HepG2 (cell line): ENCODE measurements around the gene CST11. TPM values are rescaled to one million over a fixed set of nuclear protein-coding genes. Genes with fewer than 3 reads are reported as not detected.

ENCODE experiments used
- ATAC-seq: fragments of 200-7000 bp; cut with Tn5 transposase; 3 replicates; pipeline ENCODE4 v1.9.1; 2020; ENCODE audit warnings: mild to moderate bottlenecking, moderate library complexity
- BruUV-seq: library from RNA; stranded (reverse); fragments of 400-500 nt; replicated peaks from 2 replicates; lab custom pipeline; 2021; lab: Mats Ljungman, UMichigan
- CTCF ChIA-PET: fragments of 300-600 bp; formaldehyde crosslinking; extraction: SDS; loops from one replicate; lab custom pipeline; 2021; ENCODE audit warnings: low total read pairs, inconsistent platforms, low intra/inter-chr PET ratio; lab: Yijun Ruan, JAX
- POLR2A ChIA-PET: fragments of 350-600 bp; sonication (Branson Sonifier 250); formaldehyde crosslinking; loops from one replicate; lab custom pipeline; 2020; ENCODE audit warnings: antibody characterized with exemption, inconsistent platforms; lab: Yijun Ruan, JAX
- DNase-seq: peaks from one replicate; pipeline ENCODE4 v3.0.0-alpha.2; 2015; ENCODE audit warnings: low spot score
- FAIRE-seq: peaks from 3 replicates; lab custom pipeline; 2011; peaks lifted over from hg19 to GRCh38; lab: Jason Lieb, UNC
- H2AFZ ChIP-seq: one replicate; pipeline ENCODE4 v1.6.1; 2011; ENCODE audit warnings: low read length, inconsistent platforms
- H3K27ac ChIP-seq: fragments of 300-600 bp; 3 replicates; pipeline ENCODE4 v1.8.0; 2011; ENCODE audit warnings: mixed run types, mild to moderate bottlenecking, mixed read lengths, low read length, inconsistent platforms; ENCODE audit not compliant: insufficient read depth; ENCODE audit errors: extremely low read length
- H3K27me3 ChIP-seq, 2 experiments: fragments of 200-600 bp in 1 of 2; 2 replicates in 1 of 2; 3 replicates in 1 of 2; pipeline versions ENCODE4 v1.6.0 to v1.8.0; 2011; ENCODE audit warnings: low read length in 2 of 2, mild to moderate bottlenecking in 2 of 2, moderate library complexity in 2 of 2, inconsistent platforms in 1 of 2; ENCODE audit not compliant: insufficient read depth in 2 of 2, control insufficient read depth in 1 of 2
- H3K36me3 ChIP-seq, 2 experiments: fragments of 200-600 bp in 1 of 2; replicated peaks in 1 of 2; 2 replicates in 1 of 2; 3 replicates in 1 of 2; pipeline versions ENCODE4 v1.5.1 to v1.8.0; 2011; ENCODE audit warnings: low read length in 2 of 2, inconsistent platforms in 1 of 2; ENCODE audit not compliant: insufficient read depth in 2 of 2, control insufficient read depth in 1 of 2
- H3K4me1 ChIP-seq: 2 replicates; pipeline ENCODE4 v1.5.1; 2012; ENCODE audit warnings: low read length, inconsistent platforms; ENCODE audit not compliant: insufficient read depth
- H3K4me2 ChIP-seq: 2 replicates; pipeline ENCODE4 v1.6.0; 2011; ENCODE audit warnings: low read depth, low read length, inconsistent platforms
- H3K4me3 ChIP-seq, 3 experiments: fragments of 200-600 bp in 1 of 3; sonication (generic), shearing (Covaris generic) in 1 of 3; replicated peaks in 1 of 3; 2 replicates each; pipeline ENCODE4 v1.5.1; 2011 to 2016; ENCODE audit warnings: low read length in 3 of 3, inconsistent platforms in 2 of 3, low read depth in 2 of 3, mild to moderate bottlenecking in 2 of 3, control low read depth in 1 of 3, mixed read lengths in 1 of 3; ENCODE audit not compliant: insufficient read depth in 1 of 3
- H3K79me2 ChIP-seq: one replicate; pipeline ENCODE4 v1.6.1; 2011; ENCODE audit warnings: low read length, inconsistent platforms; ENCODE audit not compliant: insufficient read depth
- H3K9ac ChIP-seq: 2 replicates; pipeline ENCODE4 v1.6.0; 2011; ENCODE audit warnings: mild to moderate bottlenecking, low read depth, low read length, inconsistent platforms; ENCODE audit not compliant: insufficient read depth
- H3K9me3 ChIP-seq: 2 replicates; pipeline ENCODE4 v1.5.1; 2012; ENCODE audit warnings: mild to moderate bottlenecking, low read length
- H4K20me1 ChIP-seq: 2 replicates; pipeline ENCODE4 v1.6.0; 2011; ENCODE audit warnings: inconsistent platforms, mild to moderate bottlenecking, low read length, moderate library complexity; ENCODE audit not compliant: insufficient read depth
- BCL6 ChIP-seq: IDR thresholded peaks from 2 replicates; pipeline ENCODE4 v1.6.1; 2016; ENCODE audit warnings: missing genetic modification reagents, missing compliant biosample characterization
- BRD4 ChIP-seq: sonication (generic); formaldehyde crosslinking; IDR thresholded peaks from 2 replicates; pipeline ENCODE4 v1.4.0; 2020; ENCODE audit warnings: missing genetic modification reagents
- DR1 ChIP-seq: sonication (generic); formaldehyde crosslinking; IDR thresholded peaks from 2 replicates; pipeline ENCODE4 v1.8.0; 2021; ENCODE audit warnings: mild to moderate bottlenecking, missing genetic modification reagents, inconsistent platforms
- FOXO4 ChIP-seq: sonication (generic); formaldehyde crosslinking; conservative IDR thresholded peaks from 2 replicates; pipeline ENCODE4 v1.8.1; 2023; ENCODE audit warnings: missing genetic modification reagents
- KAT7 ChIP-seq: IDR thresholded peaks from 2 replicates; pipeline ENCODE4 v1.6.1; 2018; ENCODE audit warnings: borderline replicate concordance, missing compliant biosample characterization
- KLF16 ChIP-seq, 2 experiments: sonication (generic) in 1 of 2; formaldehyde crosslinking in 1 of 2; IDR thresholded peaks; 2 replicates each; pipeline versions ENCODE4 v1.6.1 to v1.8.0; 2016 to 2023; ENCODE audit warnings: missing genetic modification reagents in 2 of 2, missing compliant biosample characterization in 1 of 2
- KLF9 ChIP-seq: IDR thresholded peaks from 2 replicates; pipeline ENCODE4 v1.6.1; 2016; ENCODE audit warnings: low read depth
- MIXL1 ChIP-seq: IDR thresholded peaks from 2 replicates; pipeline ENCODE4 v1.6.1; 2016
- NAIF1 ChIP-seq: sonication (generic); formaldehyde crosslinking; IDR thresholded peaks from 2 replicates; pipeline ENCODE4 v1.5.0; 2020; ENCODE audit warnings: mild to moderate bottlenecking, missing genetic modification reagents, borderline replicate concordance
- SIX4 ChIP-seq: sonication (generic); formaldehyde crosslinking; IDR thresholded peaks from 2 replicates; pipeline ENCODE4 v1.4.0; 2020; ENCODE audit warnings: missing genetic modification reagents
- SMAD1 ChIP-seq: sonication (generic); formaldehyde crosslinking; IDR thresholded peaks from 2 replicates; pipeline ENCODE4 v1.4.0; 2020; ENCODE audit warnings: missing genetic modification reagents, low read depth, mild to moderate bottlenecking, borderline replicate concordance
- TSC22D2 ChIP-seq: sonication (generic); formaldehyde crosslinking; IDR thresholded peaks from 2 replicates; pipeline ENCODE4 v1.5.1; 2020; ENCODE audit warnings: missing genetic modification reagents, mild to moderate bottlenecking, borderline replicate concordance
- ZBTB8A ChIP-seq: sonication (generic); formaldehyde crosslinking; IDR thresholded peaks from 2 replicates; pipeline ENCODE4 v1.4.0; 2020; ENCODE audit warnings: mild to moderate bottlenecking, low read depth, missing genetic modification reagents, borderline replicate concordance
- ZFAT ChIP-seq: sonication (generic); formaldehyde crosslinking; conservative IDR thresholded peaks from 2 replicates; pipeline ENCODE4 v1.8.1; 2023; ENCODE audit warnings: missing genetic modification reagents, inconsistent platforms
- ZFP91 ChIP-seq: sonication (generic); formaldehyde crosslinking; IDR thresholded peaks from 2 replicates; pipeline ENCODE4 v1.9.0; 2022; ENCODE audit warnings: missing genetic modification reagents, mild to moderate bottlenecking, borderline replicate concordance
- ZMYM3 ChIP-seq: sonication (generic); formaldehyde crosslinking; IDR thresholded peaks from 2 replicates; pipeline ENCODE4 v1.5.1; 2020; ENCODE audit warnings: mild to moderate bottlenecking, missing genetic modification reagents
- ZNF121 ChIP-seq: sonication (generic); formaldehyde crosslinking; IDR thresholded peaks from 2 replicates; pipeline ENCODE4 v1.5.0; 2020; ENCODE audit warnings: mild to moderate bottlenecking, missing genetic modification reagents
- ZNF234 ChIP-seq: sonication (generic); formaldehyde crosslinking; conservative IDR thresholded peaks from 2 replicates; pipeline ENCODE4 v1.5.1; 2020; ENCODE audit warnings: mild to moderate bottlenecking, missing genetic modification reagents
- ZNF350 ChIP-seq: sonication (generic); formaldehyde crosslinking; IDR thresholded peaks from 2 replicates; pipeline ENCODE4 v1.4.0; 2020; ENCODE audit warnings: mild to moderate bottlenecking, low read depth, missing genetic modification reagents, borderline replicate concordance
- ZNF574 ChIP-seq: sonication (generic); formaldehyde crosslinking; IDR thresholded peaks from 2 replicates; pipeline ENCODE4 v1.4.0; 2020; ENCODE audit warnings: missing genetic modification reagents
- ZNF75D ChIP-seq: sonication (generic); formaldehyde crosslinking; IDR thresholded peaks from 2 replicates; pipeline ENCODE4 v1.8.1; 2023; ENCODE audit warnings: missing genetic modification reagents, mild to moderate bottlenecking, borderline replicate concordance
- ZNF775 ChIP-seq: sonication (generic); formaldehyde crosslinking; IDR thresholded peaks from 2 replicates; pipeline ENCODE4 v1.4.0; 2020; ENCODE audit warnings: missing genetic modification reagents, mild to moderate bottlenecking, moderate library complexity, borderline replicate concordance
- WGBS: methylation state at CpG from one replicate; pipeline ENCODE4 v1.1.6; 2017; ENCODE audit warnings: low lambda C conversion rate; 5-methylcytosine and 5-hydroxymethylcytosine counted together
- in situ Hi-C: cut with HindIII; loops from 2 replicates; pipeline ENCODE4 v1.10.0; 2017; ENCODE audit warnings: low pct_unique_long_range_greater_than_20kb; ENCODE audit not compliant: extremely low pct_ligation_motif_present
- intact Hi-C: fragments of 100-400 bp; cut with micrococcal nuclease; formaldehyde crosslinking; loops from one replicate; pipeline ENCODE4 v1.10.0; 2022; ENCODE audit not compliant: unreplicated experiment
- polyA plus RNA-seq, 8 experiments: library from polyadenylated mRNA; depleted of rRNA in 3 of 8; stranded (reverse) in 7 of 8; unstranded in 1 of 8; fragments of >200 nt; fragmentation: Illumina TruSeq in 4 of 8; extraction: Trizol in 4 of 8; gene quantifications; 2 replicates each; pipeline versions ENCODE4 v1.2.1 to v1.2.3, GENCODE V29; 2011 to 2016; ENCODE audit warnings: low read depth in 4 of 8, missing spikeins in 1 of 8, mixed read lengths in 1 of 8; ENCODE audit not compliant: insufficient read depth in 1 of 8
- total RNA-seq, 5 experiments: library from RNA; depleted of rRNA; stranded (reverse); fragments of >200 nt; fragmentation: Illumina TruSeq; extraction: Trizol; gene quantifications; 2 replicates each; pipeline ENCODE4 v1.2.3, GENCODE V29; 2016; ENCODE audit warnings: low read depth in 1 of 5

Gene CST11
- total and polyA plus RNA-seq, 2 of the 13 experiments (the other 11 are each of a cell fraction or from before 2014, with no cell fraction given): not detected

GRCh38 chr20:23433628-23434027, 19.0 kb downstream of the CST11 start:
- H3K9ac ChIP-seq: no peak overlapping the region
- ATAC-seq: no peak
- WGBS: 39% methylated on average over 3 of the region's 3 CpGs
- in situ Hi-C loops (no loop called here), intact Hi-C loops (no loop called here)
- no TSS peak for BruUV-seq
- no peak for DNase-seq
- H3K4me1 ChIP-seq: peaks cover 41% of the 10 kb centered on the region
- H3K27ac ChIP-seq: no peak overlapping the region
- H2AFZ ChIP-seq: no peak overlapping the region
- no peaks in the 10 kb centered on the region for H3K36me3 ChIP-seq
- H3K9me3 ChIP-seq: no peaks in the 10 kb centered on the region
- H3K4me2 ChIP-seq: no peak overlapping the region
- no peak overlapping the region for H3K4me3 ChIP-seq
- no peaks in the 10 kb centered on the region for H3K27me3 ChIP-seq
- H3K79me2 ChIP-seq: no peaks in the 10 kb centered on the region
- FAIRE-seq: no peak
- ChIA-PET CTCF (no interaction called here), POLR2A (interaction anchor here (1.0 kb wide), 1 partner anchor 11 kb away, joined by 3 read pairs; no protein-coding TSS in a partner anchor)
- no peaks in the 10 kb centered on the region for H4K20me1 ChIP-seq
- TF ChIP-seq ZNF234 (CRISPR knock-in tag) (no peak), MIXL1 (CRISPR knock-in tag) (no peak), ZNF775 (CRISPR knock-in tag) (no peak), DR1 (CRISPR knock-in tag) (no peak), KLF16 (CRISPR knock-in tag; IDR thresholded peaks at IDR 0.05) (no peak), SMAD1 (CRISPR knock-in tag) (no peak), KAT7 (CRISPR knock-in tag) (no peak), TSC22D2 (CRISPR knock-in tag) (no peak), KLF9 (no peak), SIX4 (CRISPR knock-in tag) (no peak), ZNF574 (CRISPR knock-in tag) (no peak), NAIF1 (CRISPR knock-in tag) (no peak), BCL6 (CRISPR knock-in tag) (no peak), ZBTB8A (no peak), ZNF121 (CRISPR knock-in tag) (peak; percentile 92), FOXO4 (CRISPR knock-in tag) (0 out of 2 replicates have a peak, but pooled peaks have one; percentile 57), ZNF75D (CRISPR knock-in tag) (no peak), ZFP91 (CRISPR knock-in tag) (no peak), ZNF350 (CRISPR knock-in tag) (no peak), ZFAT (CRISPR knock-in tag) (no peak), BRD4 (CRISPR knock-in tag) (no peak), ZMYM3 (CRISPR knock-in tag) (peak; percentile 50; the same call in 1 of the 2 replicates)
